Parathyroid adenoma (tissue), 2 donors: ENCODE measurements around the gene EVL.

Source experiments
- H2AFZ ChIP-seq: fragments of 300-600 bp; sonication (generic); one replicate; pipeline ENCODE4 v1.7.0; 2017; ENCODE audit warnings: antibody characterized with exemption, mild to moderate bottlenecking
- H3K27ac ChIP-seq: fragments of 300-600 bp; sonication (generic); one replicate; pipeline ENCODE4 v1.7.0; 2017
- H3K27me3 ChIP-seq: fragments of 300-600 bp; sonication (generic); one replicate; pipeline ENCODE4 v1.7.0; 2017; ENCODE audit warnings: low read length; ENCODE audit not compliant: control insufficient read depth, insufficient read depth
- H3K36me3 ChIP-seq: fragments of 300-600 bp; sonication (generic); one replicate; pipeline ENCODE4 v1.7.0; 2017; ENCODE audit warnings: low read length; ENCODE audit not compliant: control insufficient read depth, insufficient read depth
- H3K4me1 ChIP-seq: fragments of 300-600 bp; sonication (generic); one replicate; pipeline ENCODE4 v1.7.0; 2017; ENCODE audit warnings: control low read depth
- H3K4me2 ChIP-seq: fragments of 300-600 bp; sonication (generic); one replicate; pipeline ENCODE4 v1.7.0; 2017; ENCODE audit warnings: low read length
- H3K4me3 ChIP-seq: fragments of 300-600 bp; sonication (generic); one replicate; pipeline ENCODE4 v1.7.0; 2017; ENCODE audit warnings: low read depth, low read length
- H3K79me2 ChIP-seq: fragments of 300-600 bp; sonication (generic); one replicate; pipeline ENCODE4 v1.7.0; 2017; ENCODE audit warnings: control low read depth
- H3K9ac ChIP-seq: fragments of 300-600 bp; sonication (generic); one replicate; pipeline ENCODE4 v1.7.0; 2017; ENCODE audit warnings: mild to moderate bottlenecking
- H3K9me3 ChIP-seq: fragments of 300-600 bp; sonication (generic); one replicate; pipeline ENCODE4 v1.7.0; 2017; ENCODE audit warnings: low read length; ENCODE audit not compliant: control insufficient read depth
- CTCF ChIP-seq: fragments of 300-600 bp; sonication (generic); IDR thresholded peaks from one replicate; pipeline ENCODE4 v1.7.0; 2017; ENCODE audit warnings: antibody characterized with exemption, mild to moderate bottlenecking
- donor health status: primary hyperparathyroidism.

EVL gene

GRCh38 chr14:100144996-100145646 lies 79.9 kb downstream of the EVL start:
- H3K9ac ChIP-seq: no peak overlapping the region
- no peaks in the 10 kb centered on the region for H3K9me3 ChIP-seq
- H3K4me2 ChIP-seq: no peak overlapping the region
- no peaks in the 10 kb centered on the region for H3K79me2 ChIP-seq
- no peak overlapping the region for H3K4me3 ChIP-seq
- H3K27me3 ChIP-seq: no peaks in the 10 kb centered on the region
- no peaks in the 10 kb centered on the region for H3K4me1 ChIP-seq
- H2AFZ ChIP-seq: no peak overlapping the region
- no peak for TF ChIP-seq CTCF
- no peaks in the 10 kb centered on the region for H3K36me3 ChIP-seq
- no peak overlapping the region for H3K27ac ChIP-seq

GRCh38 chr14:100145682-100146464 lies 80.7 kb downstream of the EVL start:
- no peak overlapping the region for H3K4me2 ChIP-seq
- no peaks in the 10 kb centered on the region for H3K36me3 ChIP-seq
- H3K9me3 ChIP-seq: no peaks in the 10 kb centered on the region
- no peak overlapping the region for H3K4me3 ChIP-seq
- no peaks in the 10 kb centered on the region for H3K27me3 ChIP-seq
- H2AFZ ChIP-seq: no peak overlapping the region
- no peaks in the 10 kb centered on the region for H3K4me1 ChIP-seq
- TF ChIP-seq CTCF: no peak
- no peak overlapping the region for H3K9ac ChIP-seq
- H3K79me2 ChIP-seq: no peaks in the 10 kb centered on the region
- no peak overlapping the region for H3K27ac ChIP-seq

- Histone ChIP-seq H2AFZ (no peak overlapping the region), H3K9me3 (no peaks in the 10 kb centered on the region), H3K4me1 (no peaks in the 10 kb centered on the region), H3K4me2 (no peak overlapping the region), H3K4me3 (no peak overlapping the region), H3K27ac (no peak overlapping the region), H3K36me3 (no peaks in the 10 kb centered on the region), H3K9ac (no peak overlapping the region), H3K79me2 (no peaks in the 10 kb centered on the region), H3K27me3 (no peaks in the 10 kb centered on the region)
- no peak for TF ChIP-seq CTCF
Measured at GRCh38 chr14:100146531-100147091, 81.4 kb downstream of the EVL start.

- no peaks in the 10 kb centered on the region for H3K4me1 ChIP-seq
Measured at GRCh38 chr14:100147181-100147631, 82.0 kb downstream of the EVL start.

More at GRCh38 chr14:100147181-100147631, 82.0 kb downstream of the EVL start:
- Histone ChIP-seq H3K27ac (no peak overlapping the region), H3K9me3 (no peaks in the 10 kb centered on the region), H3K4me2 (no peak overlapping the region), H3K4me3 (no peak overlapping the region), H3K9ac (no peak overlapping the region), H2AFZ (no peak overlapping the region), H3K79me2 (no peaks in the 10 kb centered on the region), H3K36me3 (no peaks in the 10 kb centered on the region), H3K27me3 (no peaks in the 10 kb centered on the region)
- TF ChIP-seq CTCF: no peak
